H9 (cell line): ENCODE results near the gene TAF1A. TPM values are rescaled to one million over a fixed set of nuclear protein-coding genes. Genes with fewer than 3 reads are reported as not detected.

Experiments
- DNase-seq: peaks from one replicate; pipeline ENCODE4 v3.0.0-alpha.2; 2017
- H2AFZ ChIP-seq: one replicate; pipeline ENCODE4 v1.6.1; 2013; ENCODE audit warnings: mild to moderate bottlenecking, low read length, control low read depth, moderate library complexity
- H2AK5ac ChIP-seq: 2 replicates; pipeline ENCODE4 v1.6.1; 2013; ENCODE audit warnings: low read length, control low read depth, mixed read lengths; ENCODE audit not compliant: insufficient read length
- H2BK120ac ChIP-seq: one replicate; pipeline ENCODE4 v1.6.1; 2013; ENCODE audit warnings: low read depth, mild to moderate bottlenecking, low read length, control low read depth, inconsistent platforms; ENCODE audit not compliant: poor library complexity, severe bottlenecking
- H2BK12ac ChIP-seq: 2 replicates; pipeline ENCODE4 v1.6.1; 2013; ENCODE audit warnings: low read length, control low read depth, mixed read lengths, low read depth; ENCODE audit not compliant: insufficient read length
- H2BK15ac ChIP-seq: 2 replicates; pipeline ENCODE4 v1.6.1; 2013; ENCODE audit warnings: low read depth, low read length, control low read depth
- H2BK20ac ChIP-seq: one replicate; pipeline ENCODE4 v1.6.1; 2013; ENCODE audit warnings: low read depth, mild to moderate bottlenecking, low read length, control low read depth, inconsistent platforms; ENCODE audit not compliant: poor library complexity, severe bottlenecking
- H2BK5ac ChIP-seq: 2 replicates; pipeline ENCODE4 v1.6.1; 2013; ENCODE audit warnings: low read length, control low read depth, mixed read lengths; ENCODE audit not compliant: insufficient read length
- H3K14ac ChIP-seq: 2 replicates; pipeline ENCODE4 v1.6.1; 2013; ENCODE audit warnings: low read length, control low read depth; ENCODE audit not compliant: insufficient read depth
- H3K18ac ChIP-seq: 2 replicates; pipeline ENCODE4 v1.6.1; 2013; ENCODE audit warnings: low read depth, mild to moderate bottlenecking, mixed read lengths, low read length, control low read depth; ENCODE audit not compliant: insufficient read length
- H3K23ac ChIP-seq: 2 replicates; pipeline ENCODE4 v1.6.1; 2013; ENCODE audit warnings: low read length, control low read depth, mixed read lengths, low read depth; ENCODE audit not compliant: insufficient read length
- H3K23me2 ChIP-seq: 2 replicates; pipeline ENCODE4 v1.6.1; 2013; ENCODE audit warnings: low read depth, mild to moderate bottlenecking, mixed read lengths, low read length, control low read depth; ENCODE audit not compliant: insufficient read length, poor library complexity, severe bottlenecking
- H3K27ac ChIP-seq: 2 replicates; pipeline ENCODE4 v1.5.1; 2013; ENCODE audit warnings: low read length, control low read depth, mixed read lengths, low read depth; ENCODE audit not compliant: insufficient read length
- H3K27me3 ChIP-seq: 2 replicates; pipeline ENCODE4 v1.6.1; 2013; ENCODE audit warnings: low read length, control low read depth, inconsistent platforms; ENCODE audit not compliant: insufficient read depth
- H3K4ac ChIP-seq: 2 replicates; pipeline ENCODE4 v1.6.1; 2013; ENCODE audit warnings: low read depth, mild to moderate bottlenecking, control low read depth, inconsistent platforms, low read length, moderate library complexity
- H3K4me1 ChIP-seq: 2 replicates; pipeline ENCODE4 v1.6.1; 2013; ENCODE audit warnings: low read length, control low read depth, inconsistent platforms; ENCODE audit not compliant: insufficient read depth
- H3K4me2 ChIP-seq: 2 replicates; pipeline ENCODE4 v1.6.1; 2013; ENCODE audit warnings: low read length, control low read depth, mixed read lengths; ENCODE audit not compliant: insufficient read length, insufficient read depth
- H3K56ac ChIP-seq: 2 replicates; pipeline ENCODE4 v1.6.1; 2013; ENCODE audit warnings: low read depth, mild to moderate bottlenecking, mixed read lengths, low read length, control low read depth; ENCODE audit not compliant: insufficient read length
- H3K79me1 ChIP-seq: 2 replicates; pipeline ENCODE4 v1.6.1; 2013; ENCODE audit warnings: low read depth, mild to moderate bottlenecking, moderate library complexity, low read length, control low read depth, inconsistent platforms; ENCODE audit not compliant: insufficient read depth, poor library complexity, severe bottlenecking
- H3K79me2 ChIP-seq: 2 replicates; pipeline ENCODE4 v1.6.1; 2013; ENCODE audit warnings: low read length, control low read depth, inconsistent platforms; ENCODE audit not compliant: insufficient read depth
- H3K9ac ChIP-seq: 2 replicates; pipeline ENCODE4 v1.6.1; 2013; ENCODE audit warnings: low read length, control low read depth, mixed read lengths; ENCODE audit not compliant: insufficient read length; ENCODE audit errors: extremely low read depth
- H3K9me3 ChIP-seq: one replicate; pipeline ENCODE4 v1.6.1; 2013; ENCODE audit warnings: low read depth, low read length, inconsistent platforms; ENCODE audit not compliant: control insufficient read depth
- H3T11ph ChIP-seq: one replicate; pipeline ENCODE4 v1.6.1; 2013; ENCODE audit warnings: mild to moderate bottlenecking, low read length, control low read depth, inconsistent platforms
- H4K20me1 ChIP-seq: one replicate; pipeline ENCODE4 v1.6.1; 2013; ENCODE audit not compliant: control insufficient read depth, insufficient read length, insufficient read depth
- H4K5ac ChIP-seq: 2 replicates; pipeline ENCODE4 v1.6.1; 2013; ENCODE audit warnings: low read depth, mild to moderate bottlenecking, mixed read lengths, low read length, control low read depth; ENCODE audit not compliant: insufficient read length
- H4K8ac ChIP-seq: replicated peaks from 2 replicates; pipeline ENCODE4 v1.6.1; 2013; ENCODE audit warnings: low read length, control low read depth, mixed read lengths, low read depth; ENCODE audit not compliant: insufficient read length
- H4K91ac ChIP-seq: 2 replicates; pipeline ENCODE4 v1.6.1; 2013; ENCODE audit warnings: low read depth, mild to moderate bottlenecking, moderate library complexity, mixed read lengths, low read length, control low read depth; ENCODE audit not compliant: insufficient read length
- H3K27ac Mint-ChIP-seq, 3 experiments: 2 replicates in 2 of 3; 3 replicates in 1 of 3; pipeline ENCODE4 v1.8.0; 2020 to 2021; ENCODE audit warnings: mixed read lengths in 3 of 3, mild to moderate bottlenecking in 1 of 3, moderate library complexity in 1 of 3
- H3K27me3 Mint-ChIP-seq: 2 replicates; pipeline ENCODE4 v1.8.0; 2021; ENCODE audit warnings: low read depth, mild to moderate bottlenecking, moderate library complexity, mixed read lengths
- H3K36me3 Mint-ChIP-seq, 3 experiments: 2 replicates in 2 of 3; 3 replicates in 1 of 3; pipeline ENCODE4 v1.8.0; 2020 to 2021; ENCODE audit warnings: low read depth in 3 of 3, mixed read lengths in 3 of 3; ENCODE audit not compliant: insufficient read depth in 1 of 3
- H3K4me1 Mint-ChIP-seq, 2 experiments: 2 replicates each; pipeline ENCODE4 v1.8.0; 2020; ENCODE audit warnings: mixed read lengths in 2 of 2
- H3K4me3 Mint-ChIP-seq, 2 experiments: 2 replicates in 1 of 2; 3 replicates in 1 of 2; pipeline ENCODE4 v1.8.0; 2020 to 2021; ENCODE audit warnings: mild to moderate bottlenecking in 2 of 2, mixed read lengths in 2 of 2, moderate library complexity in 1 of 2
- H3K9me3 Mint-ChIP-seq, 2 experiments: 2 replicates in 1 of 2; 3 replicates in 1 of 2; pipeline ENCODE4 v1.8.0; 2020; ENCODE audit warnings: mild to moderate bottlenecking in 2 of 2, mixed read lengths in 2 of 2, moderate library complexity in 1 of 2
- WGBS: extraction: QIAGEN DNeasy Blood & Tissue Kit; methylation state at CpG from one replicate; pipeline ENCODE4 v1.1.7; 2013; ENCODE audit warnings: missing lambda C conversion rate, low lambda C conversion rate, mixed read lengths; ENCODE audit not compliant: insufficient read length; ENCODE audit errors: extremely low coverage; 5-methylcytosine and 5-hydroxymethylcytosine counted together
- total RNA-seq: library from RNA; stranded (reverse); gene quantifications from 2 replicates; pipeline ENCODE4 v1.2.1, GENCODE V29; 2021
- TF ChIP-seq, protein P1 (sequence below): fragments of 200-600 bp; sonication (generic); conservative IDR thresholded peaks from 3 replicates; pipeline ENCODE4 v1.8.0; 2021; ENCODE audit warnings: antibody characterized with exemption, mild to moderate bottlenecking

TAF1A gene
- total RNA-seq, 1 experiment from 2014 or later = 14.8 TPM

DNA sequence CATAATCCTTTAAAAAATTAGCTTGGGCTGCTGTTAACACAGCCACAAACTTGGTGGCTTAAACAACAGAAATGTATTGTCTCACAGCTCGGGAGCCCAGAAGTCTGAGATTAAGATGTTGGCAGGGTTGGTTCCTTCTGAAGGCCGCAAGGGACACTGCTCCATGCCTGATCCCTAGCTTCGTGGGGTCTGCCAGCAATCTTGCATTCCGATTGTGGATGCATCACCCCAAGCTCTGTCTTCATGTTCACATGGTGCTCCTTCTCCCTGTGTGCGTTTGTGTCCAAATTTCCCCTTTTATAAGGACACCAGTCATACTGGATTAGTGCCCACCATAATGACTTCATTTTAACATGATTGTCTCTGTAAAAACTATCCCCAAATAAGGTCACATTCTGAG lies 36.9 kb downstream of the TAF1A start:
- Histone ChIP-seq H3K9ac (no peak overlapping the region), H3K9me3 (no peaks in the 10 kb centered on the region)
- no peak overlapping the region; a peak in 1 of 7 replicates for H3K27ac Mint-ChIP-seq

More for the DNA sequence above, 36.9 kb downstream of the TAF1A start:
- WGBS = no CpG with 5 or more reads among the region's 5 CpGs
- H3K9me3 Mint-ChIP-seq = no peaks in the 10 kb centered on the region
- H4K8ac ChIP-seq = no peak overlapping the region
- H3K27me3 Mint-ChIP-seq = no peaks in the 10 kb centered on the region
- no peak overlapping the region for H3K23ac ChIP-seq
- no peak overlapping the region for H2AFZ ChIP-seq
- no peaks in the 10 kb centered on the region for H4K20me1 ChIP-seq
- no peak overlapping the region for H3K4ac ChIP-seq
- H3K18ac ChIP-seq = no peak overlapping the region
- H3K79me2 ChIP-seq = no peaks in the 10 kb centered on the region
- no peak overlapping the region for H3K14ac ChIP-seq
- H2AK5ac ChIP-seq = no peak overlapping the region
- no peak overlapping the region for H2BK15ac ChIP-seq
- no peak overlapping the region for H2BK5ac ChIP-seq
- H3K4me1 ChIP-seq = no peaks in the 10 kb centered on the region
- H3T11ph ChIP-seq = no peak overlapping the region
- H3K56ac ChIP-seq = no peak overlapping the region
- DNase-seq = no peak
- H4K91ac ChIP-seq = no peak overlapping the region
- TF ChIP-seq, protein P1, sequence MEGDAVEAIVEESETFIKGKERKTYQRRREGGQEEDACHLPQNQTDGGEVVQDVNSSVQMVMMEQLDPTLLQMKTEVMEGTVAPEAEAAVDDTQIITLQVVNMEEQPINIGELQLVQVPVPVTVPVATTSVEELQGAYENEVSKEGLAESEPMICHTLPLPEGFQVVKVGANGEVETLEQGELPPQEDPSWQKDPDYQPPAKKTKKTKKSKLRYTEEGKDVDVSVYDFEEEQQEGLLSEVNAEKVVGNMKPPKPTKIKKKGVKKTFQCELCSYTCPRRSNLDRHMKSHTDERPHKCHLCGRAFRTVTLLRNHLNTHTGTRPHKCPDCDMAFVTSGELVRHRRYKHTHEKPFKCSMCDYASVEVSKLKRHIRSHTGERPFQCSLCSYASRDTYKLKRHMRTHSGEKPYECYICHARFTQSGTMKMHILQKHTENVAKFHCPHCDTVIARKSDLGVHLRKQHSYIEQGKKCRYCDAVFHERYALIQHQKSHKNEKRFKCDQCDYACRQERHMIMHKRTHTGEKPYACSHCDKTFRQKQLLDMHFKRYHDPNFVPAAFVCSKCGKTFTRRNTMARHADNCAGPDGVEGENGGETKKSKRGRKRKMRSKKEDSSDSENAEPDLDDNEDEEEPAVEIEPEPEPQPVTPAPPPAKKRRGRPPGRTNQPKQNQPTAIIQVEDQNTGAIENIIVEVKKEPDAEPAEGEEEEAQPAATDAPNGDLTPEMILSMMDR = no peak
- no peak overlapping the region for H2BK12ac ChIP-seq
- H3K4me3 Mint-ChIP-seq = no peak overlapping the region
- H2BK120ac ChIP-seq = no peak overlapping the region
- no peak overlapping the region for H4K5ac ChIP-seq
- H3K4me1 Mint-ChIP-seq = no peaks in the 10 kb centered on the region; a peak in 1 of 4 replicates
- H2BK20ac ChIP-seq = no peak overlapping the region
- H3K4me2 ChIP-seq = no peak overlapping the region
- no peaks in the 10 kb centered on the region for H3K27me3 ChIP-seq
- H3K79me1 ChIP-seq = no peaks in the 10 kb centered on the region
- H3K27ac ChIP-seq = no peak overlapping the region
- no peaks in the 10 kb centered on the region for H3K23me2 ChIP-seq
- H3K36me3 Mint-ChIP-seq = peaks cover 4 to 19% (median 10%) of the 10 kb centered on the region in 3 experiments; a peak in 6 of 7 replicates
